K562 (cell line): ENCODE data around the gene CNNM3. TPM values are rescaled to one million over a fixed set of nuclear protein-coding genes. Genes with fewer than 3 reads are reported as not detected.

Source experiments
- ATAC-seq: fragments of 200-7000 bp; cut with Tn5 transposase; 3 replicates; pipeline ENCODE4 v1.9.1; 2020; ENCODE audit warnings: moderate library complexity
- BruUV-seq: library from RNA; stranded (reverse); fragments of 400-500 nt; replicated peaks from 2 replicates; lab custom pipeline; 2021; lab: Mats Ljungman, UMichigan
- CTCF ChIA-PET: fragments of 300-600 bp; formaldehyde crosslinking; extraction: SDS; loops from one replicate; lab custom pipeline; 2021; ENCODE audit warnings: low intra/inter-chr PET ratio; lab: Yijun Ruan, JAX
- POLR2A ChIA-PET: fragments of 300-600, 350-650 bp; sonication (Branson Sonifier 250); formaldehyde crosslinking; extraction: SDS; loops from one replicate; lab custom pipeline; 2021; ENCODE audit warnings: antibody characterized with exemption, inconsistent platforms; lab: Yijun Ruan, JAX
- DNase-seq, 4 experiments: peaks; one replicate each; pipeline versions ENCODE4 v3.0.0 to v3.0.0-alpha.2; 2011 to 2018; ENCODE audit warnings: low spot score in 3 of 4, mixed read lengths in 3 of 4; ENCODE audit errors: extremely low read depth in 1 of 4
- FAIRE-seq: peaks from 2 replicates; lab custom pipeline; 2011; peaks lifted over from hg19 to GRCh38; lab: Jason Lieb, UNC
- H2AFZ ChIP-seq: 2 replicates; pipeline ENCODE4 v1.6.0; 2011; ENCODE audit warnings: low read depth, low read length, control low read depth, inconsistent platforms
- H3K27ac ChIP-seq: fragments of 200-600 bp; 3 replicates; pipeline ENCODE4 v1.8.0; 2011; ENCODE audit warnings: low read depth, mild to moderate bottlenecking, control low read depth, inconsistent platforms, low read length, moderate library complexity, mixed read lengths; ENCODE audit errors: extremely low read depth
- H3K27me3 ChIP-seq, 2 experiments: fragments of 300-600 bp in 1 of 2; 2 replicates in 1 of 2; 3 replicates in 1 of 2; pipeline versions ENCODE4 v1.6.0 to v1.8.0; 2011; ENCODE audit warnings: inconsistent platforms in 2 of 2, low read length in 2 of 2, mild to moderate bottlenecking in 1 of 2, mixed read lengths in 1 of 2, moderate library complexity in 1 of 2; ENCODE audit not compliant: control insufficient read depth in 2 of 2, insufficient read depth in 2 of 2
- H3K36me3 ChIP-seq: fragments of 300-600 bp; 3 replicates; pipeline ENCODE4 v1.8.0; 2011; ENCODE audit warnings: mild to moderate bottlenecking, low read length, inconsistent platforms; ENCODE audit not compliant: control insufficient read depth, insufficient read depth
- H3K4me1 ChIP-seq, 2 experiments: fragments of 200-600 bp in 1 of 2; replicated peaks in 1 of 2; 2 replicates in 1 of 2; 3 replicates in 1 of 2; pipeline versions ENCODE4 v1.5.1 to v1.8.0; 2011; ENCODE audit warnings: inconsistent platforms in 2 of 2, low read length in 2 of 2, mild to moderate bottlenecking in 1 of 2, mixed read lengths in 1 of 2, moderate library complexity in 1 of 2; ENCODE audit not compliant: control insufficient read depth in 2 of 2, insufficient read depth in 2 of 2
- H3K4me2 ChIP-seq: 2 replicates; pipeline ENCODE4 v1.6.1; 2011; ENCODE audit warnings: low read length, control low read depth, inconsistent platforms, mixed read lengths; ENCODE audit not compliant: insufficient read depth
- H3K4me3 ChIP-seq: fragments of 200-600 bp; sonication (generic), shearing (Covaris generic); 2 replicates; pipeline ENCODE4 v1.5.1; 2016; ENCODE audit warnings: control low read depth, inconsistent platforms
- H3K79me2 ChIP-seq: fragments of 200-600 bp; 3 replicates; pipeline ENCODE4 v1.8.0; 2011; ENCODE audit warnings: low read length, inconsistent platforms; ENCODE audit not compliant: control insufficient read depth, insufficient read depth
- H3K9ac ChIP-seq, 2 experiments: 2 replicates each; pipeline versions ENCODE4 v1.6.0 to v1.6.1; 2011; ENCODE audit warnings: low read depth in 2 of 2, low read length in 2 of 2, control low read depth in 1 of 2, inconsistent platforms in 1 of 2, mild to moderate bottlenecking in 1 of 2, mixed read lengths in 1 of 2; ENCODE audit not compliant: insufficient read depth in 1 of 2
- H3K9me1 ChIP-seq: one replicate; pipeline ENCODE4 v1.6.0; 2011; ENCODE audit warnings: inconsistent platforms, mild to moderate bottlenecking, low read length, moderate library complexity; ENCODE audit not compliant: control insufficient read depth, insufficient read depth
- H3K9me3 ChIP-seq: replicated peaks from 2 replicates; pipeline ENCODE4 v1.5.1; 2011; ENCODE audit warnings: low read depth, low read length, inconsistent platforms; ENCODE audit not compliant: control insufficient read depth, insufficient read depth
- H4K20me1 ChIP-seq: replicated peaks from 2 replicates; pipeline ENCODE4 v1.6.1; 2011; ENCODE audit warnings: low read length, inconsistent platforms, mixed read lengths; ENCODE audit not compliant: control insufficient read depth, insufficient read depth
- CTBP1 ChIP-seq: fragments of 450-650 bp; IDR thresholded peaks from 2 replicates; pipeline ENCODE4 v1.6.1; 2016; ENCODE audit warnings: borderline replicate concordance
- FOXA3 ChIP-seq, 2 experiments: fragments of 450-650 bp in 1 of 2; sonication (generic) in 1 of 2; formaldehyde crosslinking; IDR thresholded peaks in 1 of 2; conservative IDR thresholded peaks in 1 of 2; 2 replicates each; pipeline versions ENCODE4 v1.4.0 to v1.8.0; 2020 to 2022; ENCODE audit warnings: mild to moderate bottlenecking in 2 of 2, missing genetic modification reagents in 1 of 2
- NEUROD1 ChIP-seq: fragments of 150-350 bp; IDR thresholded peaks from 2 replicates; pipeline ENCODE4 v1.6.1; 2014; ENCODE audit warnings: borderline replicate concordance, low read length, low read depth; ENCODE audit not compliant: partially characterized antibody
- NFYB ChIP-seq: IDR thresholded peaks from 2 replicates; pipeline ENCODE4 v1.6.1; 2011; ENCODE audit warnings: mild to moderate bottlenecking, moderate library complexity; ENCODE audit not compliant: insufficient read length; ENCODE audit errors: extremely low read depth
- POLR2A ChIP-seq: fragments of 450-650 bp; conservative IDR thresholded peaks from 2 replicates; pipeline ENCODE4 v1.6.1; 2016
- SAP30 ChIP-seq: fragments of 200-600 bp; sonication (generic); IDR thresholded peaks from 2 replicates; pipeline ENCODE4 v1.6.1; 2012; ENCODE audit warnings: borderline replicate concordance, low read depth, mild to moderate bottlenecking, moderate library complexity, low read length, control low read depth, inconsistent platforms; ENCODE audit not compliant: insufficient read depth, poor library complexity, severe bottlenecking
- TAL1 ChIP-seq: fragments of 450-650 bp; IDR thresholded peaks from 2 replicates; pipeline ENCODE4 v1.6.1; 2016; ENCODE audit warnings: mild to moderate bottlenecking
- ZNF561 ChIP-seq: fragments of 450-650 bp; formaldehyde crosslinking; conservative IDR thresholded peaks from 2 replicates; pipeline ENCODE4 v1.4.0; 2020; ENCODE audit warnings: mild to moderate bottlenecking, moderate library complexity
- WGBS: fragments of 100-300 bp; shearing (Covaris generic); methylation state at CpG from one replicate; pipeline ENCODE4 v1.1.6; 2016; ENCODE audit warnings: low coverage, mixed read lengths; ENCODE audit not compliant: insufficient coverage; ENCODE audit errors: missing lambda C conversion rate; 5-methylcytosine and 5-hydroxymethylcytosine counted together
- in situ Hi-C: fragments of 300-500 bp; cut with MboI; formaldehyde crosslinking; loops from 4 replicates; pipeline ENCODE4 v1.15.0; 2018; ENCODE audit warnings: inconsistent platforms, mixed read lengths
- intact Hi-C: fragments of 100-400 bp; cut with micrococcal nuclease; formaldehyde crosslinking; loops from 2 replicates; pipeline ENCODE4 v1.14.2; 2022
- polyA plus RNA-seq, 8 experiments: library from polyadenylated mRNA; depleted of rRNA in 4 of 8; stranded (reverse) in 5 of 8; unstranded in 3 of 8; fragments of >200 nt; fragmentation: Nextera tagmentation in 2 of 8; fragmentation: Illumina TruSeq in 1 of 8; extraction: Ambion mirVana in 2 of 8; extraction: Trizol in 1 of 8; gene quantifications; 2 replicates each; pipeline versions ENCODE4 v1.2.1 to v1.2.3, GENCODE V29; 2011 to 2014; ENCODE audit warnings: inconsistent platforms in 1 of 8, missing spikeins in 1 of 8
- total RNA-seq, 7 experiments: library from RNA; depleted of rRNA in 6 of 7; stranded (reverse); fragments of >200 nt in 6 of 7; fragmentation: Illumina TruSeq in 2 of 7; extraction: Trizol in 2 of 7; gene quantifications; 2 replicates each; pipeline versions ENCODE4 v1.2.1 to v1.2.3, GENCODE V29; 2011 to 2021; ENCODE audit warnings: low replicate concordance in 1 of 7
- TF ChIP-seq, protein P1 (sequence below): fragments of 200-800 bp; sonication (Bioruptor generic); IDR thresholded peaks from 2 replicates; pipeline ENCODE4 v1.6.1; 2016; ENCODE audit warnings: missing genetic modification characterization, missing compliant biosample characterization
- TF ChIP-seq, protein P2 (sequence below): fragments of 450-650 bp; IDR thresholded peaks from one replicate; pipeline ENCODE4 v1.6.1; 2018; ENCODE audit warnings: mild to moderate bottlenecking, moderate library complexity; ENCODE audit not compliant: partially characterized antibody
- TF ChIP-seq, protein P3 (sequence below), 2 experiments: fragments of 200-800 bp in 1 of 2; sonication (Bioruptor generic) in 1 of 2; sonication (generic) in 1 of 2; formaldehyde crosslinking in 1 of 2; IDR thresholded peaks in 1 of 2; conservative IDR thresholded peaks in 1 of 2; 2 replicates each; pipeline versions ENCODE4 v1.5.0 to v1.6.1; 2016 to 2020; ENCODE audit warnings: missing compliant biosample characterization in 1 of 2, missing genetic modification characterization in 1 of 2, missing genetic modification reagents in 1 of 2
- TF ChIP-seq, protein P4 (sequence below): fragments of 450-650 bp; IDR thresholded peaks from 2 replicates; pipeline ENCODE4 v1.6.1; 2016; ENCODE audit warnings: missing biosample characterization, missing genetic modification characterization

The CNNM3 gene
- total and polyA plus RNA-seq, 9 of the 15 experiments (the other 6 are each of a cell fraction or from before 2014, with no cell fraction given): 1.4 to 16.9 (median 6.5) TPM

DNA sequence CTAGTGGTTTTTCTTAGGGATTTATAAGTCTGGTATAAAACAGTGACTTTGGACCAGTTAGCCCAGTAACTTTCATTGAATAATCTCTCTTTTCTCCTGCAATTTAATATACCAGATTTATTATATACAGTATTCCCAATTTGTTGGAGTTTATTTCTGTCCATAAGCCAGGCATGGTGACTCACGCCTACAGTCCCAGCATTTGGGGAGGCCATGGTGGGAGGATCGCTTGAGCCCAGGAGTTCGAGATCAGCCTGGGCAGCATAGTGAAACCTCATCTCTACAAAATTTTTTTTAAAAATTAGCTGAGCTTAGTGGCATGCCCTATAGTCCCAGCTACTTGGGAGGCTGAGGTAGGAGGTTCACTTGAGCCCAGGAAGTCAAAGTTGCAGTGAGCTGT lies 28.7 kb upstream of the CNNM3 start:
- Histone ChIP-seq H3K79me2 (no peaks in the 10 kb centered on the region), H3K27me3 (no peaks in the 10 kb centered on the region), H3K4me1 (peaks cover 0 to 11% of the 10 kb centered on the region in 2 experiments; a peak in 3 of 5 replicates), H3K9ac (no peak overlapping the region), H3K4me2 (no peak overlapping the region), H3K36me3 (no peaks in the 10 kb centered on the region), H4K20me1 (no peaks in the 10 kb centered on the region), H3K27ac (no peak overlapping the region), H2AFZ (no peak overlapping the region), H3K9me3 (no peaks in the 10 kb centered on the region), H3K4me3 (no peak overlapping the region), H3K9me1 (no peaks in the 10 kb centered on the region)
- BruUV-seq: no TSS peak
- ChIA-PET POLR2A (interaction anchor here (0.8 to 1.1 kb wide), 3 partner anchors 8 to 50 kb away, joined by 3 read pairs; no protein-coding TSS in a partner anchor), CTCF (no interaction called here)
- intact Hi-C loops: no loop called here
- in situ Hi-C loops: no loop called here
- 68% methylated on average over 3 of the region's 3 CpGs for WGBS
- DNase-seq (no peak), FAIRE-seq (peak; percentile 19), ATAC-seq (no peak)
- TF ChIP-seq POLR2A: no peak
- TF ChIP-seq NEUROD1: no peak
- no peak for TF ChIP-seq FOXA3 (CRISPR knock-in tag; conservative IDR thresholded peaks at IDR 0.05 in 1 of 2, IDR thresholded peaks at IDR 0.05 in 1 of 2)
- no peak for TF ChIP-seq NFYB
- no peak for TF ChIP-seq SAP30
- TF ChIP-seq, protein P1, sequence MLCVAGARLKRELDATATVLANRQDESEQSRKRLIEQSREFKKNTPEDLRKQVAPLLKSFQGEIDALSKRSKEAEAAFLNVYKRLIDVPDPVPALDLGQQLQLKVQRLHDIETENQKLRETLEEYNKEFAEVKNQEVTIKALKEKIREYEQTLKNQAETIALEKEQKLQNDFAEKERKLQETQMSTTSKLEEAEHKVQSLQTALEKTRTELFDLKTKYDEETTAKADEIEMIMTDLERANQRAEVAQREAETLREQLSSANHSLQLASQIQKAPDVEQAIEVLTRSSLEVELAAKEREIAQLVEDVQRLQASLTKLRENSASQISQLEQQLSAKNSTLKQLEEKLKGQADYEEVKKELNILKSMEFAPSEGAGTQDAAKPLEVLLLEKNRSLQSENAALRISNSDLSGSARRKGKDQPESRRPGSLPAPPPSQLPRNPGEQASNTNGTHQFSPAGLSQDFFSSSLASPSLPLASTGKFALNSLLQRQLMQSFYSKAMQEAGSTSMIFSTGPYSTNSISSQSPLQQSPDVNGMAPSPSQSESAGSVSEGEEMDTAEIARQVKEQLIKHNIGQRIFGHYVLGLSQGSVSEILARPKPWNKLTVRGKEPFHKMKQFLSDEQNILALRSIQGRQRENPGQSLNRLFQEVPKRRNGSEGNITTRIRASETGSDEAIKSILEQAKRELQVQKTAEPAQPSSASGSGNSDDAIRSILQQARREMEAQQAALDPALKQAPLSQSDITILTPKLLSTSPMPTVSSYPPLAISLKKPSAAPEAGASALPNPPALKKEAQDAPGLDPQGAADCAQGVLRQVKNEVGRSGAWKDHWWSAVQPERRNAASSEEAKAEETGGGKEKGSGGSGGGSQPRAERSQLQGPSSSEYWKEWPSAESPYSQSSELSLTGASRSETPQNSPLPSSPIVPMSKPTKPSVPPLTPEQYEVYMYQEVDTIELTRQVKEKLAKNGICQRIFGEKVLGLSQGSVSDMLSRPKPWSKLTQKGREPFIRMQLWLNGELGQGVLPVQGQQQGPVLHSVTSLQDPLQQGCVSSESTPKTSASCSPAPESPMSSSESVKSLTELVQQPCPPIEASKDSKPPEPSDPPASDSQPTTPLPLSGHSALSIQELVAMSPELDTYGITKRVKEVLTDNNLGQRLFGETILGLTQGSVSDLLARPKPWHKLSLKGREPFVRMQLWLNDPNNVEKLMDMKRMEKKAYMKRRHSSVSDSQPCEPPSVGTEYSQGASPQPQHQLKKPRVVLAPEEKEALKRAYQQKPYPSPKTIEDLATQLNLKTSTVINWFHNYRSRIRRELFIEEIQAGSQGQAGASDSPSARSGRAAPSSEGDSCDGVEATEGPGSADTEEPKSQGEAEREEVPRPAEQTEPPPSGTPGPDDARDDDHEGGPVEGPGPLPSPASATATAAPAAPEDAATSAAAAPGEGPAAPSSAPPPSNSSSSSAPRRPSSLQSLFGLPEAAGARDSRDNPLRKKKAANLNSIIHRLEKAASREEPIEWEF (CRISPR knock-in tag): no peak
- TF ChIP-seq, protein P2, sequence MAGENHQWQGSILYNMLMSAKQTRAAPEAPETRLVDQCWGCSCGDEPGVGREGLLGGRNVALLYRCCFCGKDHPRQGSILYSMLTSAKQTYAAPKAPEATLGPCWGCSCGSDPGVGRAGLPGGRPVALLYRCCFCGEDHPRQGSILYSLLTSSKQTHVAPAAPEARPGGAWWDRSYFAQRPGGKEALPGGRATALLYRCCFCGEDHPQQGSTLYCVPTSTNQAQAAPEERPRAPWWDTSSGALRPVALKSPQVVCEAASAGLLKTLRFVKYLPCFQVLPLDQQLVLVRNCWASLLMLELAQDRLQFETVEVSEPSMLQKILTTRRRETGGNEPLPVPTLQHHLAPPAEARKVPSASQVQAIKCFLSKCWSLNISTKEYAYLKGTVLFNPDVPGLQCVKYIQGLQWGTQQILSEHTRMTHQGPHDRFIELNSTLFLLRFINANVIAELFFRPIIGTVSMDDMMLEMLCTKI: no peak
- no peak for TF ChIP-seq TAL1
- TF ChIP-seq, protein P3, sequence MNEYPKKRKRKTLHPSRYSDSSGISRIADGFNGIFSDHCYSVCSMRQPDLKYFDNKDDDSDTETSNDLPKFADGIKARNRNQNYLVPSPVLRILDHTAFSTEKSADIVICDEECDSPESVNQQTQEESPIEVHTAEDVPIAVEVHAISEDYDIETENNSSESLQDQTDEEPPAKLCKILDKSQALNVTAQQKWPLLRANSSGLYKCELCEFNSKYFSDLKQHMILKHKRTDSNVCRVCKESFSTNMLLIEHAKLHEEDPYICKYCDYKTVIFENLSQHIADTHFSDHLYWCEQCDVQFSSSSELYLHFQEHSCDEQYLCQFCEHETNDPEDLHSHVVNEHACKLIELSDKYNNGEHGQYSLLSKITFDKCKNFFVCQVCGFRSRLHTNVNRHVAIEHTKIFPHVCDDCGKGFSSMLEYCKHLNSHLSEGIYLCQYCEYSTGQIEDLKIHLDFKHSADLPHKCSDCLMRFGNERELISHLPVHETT (CRISPR knock-in tag; conservative IDR thresholded peaks at IDR 0.05 in 1 of 2, IDR thresholded peaks at IDR 0.05 in 1 of 2): no peak
- TF ChIP-seq CTBP1: no peak
- TF ChIP-seq, protein P4, sequence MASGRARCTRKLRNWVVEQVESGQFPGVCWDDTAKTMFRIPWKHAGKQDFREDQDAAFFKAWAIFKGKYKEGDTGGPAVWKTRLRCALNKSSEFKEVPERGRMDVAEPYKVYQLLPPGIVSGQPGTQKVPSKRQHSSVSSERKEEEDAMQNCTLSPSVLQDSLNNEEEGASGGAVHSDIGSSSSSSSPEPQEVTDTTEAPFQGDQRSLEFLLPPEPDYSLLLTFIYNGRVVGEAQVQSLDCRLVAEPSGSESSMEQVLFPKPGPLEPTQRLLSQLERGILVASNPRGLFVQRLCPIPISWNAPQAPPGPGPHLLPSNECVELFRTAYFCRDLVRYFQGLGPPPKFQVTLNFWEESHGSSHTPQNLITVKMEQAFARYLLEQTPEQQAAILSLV (tag): no peak
- no peak for TF ChIP-seq ZNF561 (CRISPR knock-in tag)
